GM12891 (cell line): ENCODE data around the gene TYRO3.
"Not testable (repeated sequence)": the region's sequence is repeated elsewhere in the genome, so short reads cannot be mapped to it uniquely, and the experiment has no call there.

Source experiments
- PAX5 ChIP-seq: IDR thresholded peaks from 2 replicates; pipeline ENCODE4 v1.6.1; 2011; ENCODE audit warnings: low read length, moderate library complexity, mild to moderate bottlenecking; ENCODE audit not compliant: insufficient read depth, severe bottlenecking
- POLR2A ChIP-seq: IDR thresholded peaks from 2 replicates; pipeline ENCODE4 v1.6.1; 2011; ENCODE audit warnings: low read depth, low read length, control low read depth
- POLR2AphosphoS5 ChIP-seq: IDR thresholded peaks from 2 replicates; pipeline ENCODE4 v1.6.1; 2011; ENCODE audit warnings: low read depth, low read length, control low read depth

- not testable (repeated sequence) for TF ChIP-seq POLR2A, POLR2AphosphoS5, PAX5
Measured at GRCh38 chr15:41592718-41593117, 33.7 kb downstream of the TYRO3 start.
